H1 (cell line): ENCODE results near the gene PHYH. TPM values are rescaled to one million over a fixed set of nuclear protein-coding genes. Genes with fewer than 3 reads are reported as not detected.

ENCODE experiments used
- polyA plus RNA-seq, 7 experiments: library from polyadenylated mRNA; depleted of rRNA in 3 of 7; stranded (reverse) in 5 of 7; unstranded in 2 of 7; fragments of >200 nt in 5 of 7; fragments of 200-250 nt in 2 of 7; gene quantifications; 1 replicate in 5 of 7; 2 replicates in 1 of 7; 4 replicates in 1 of 7; pipeline versions ENCODE4 v1.2.1 to v1.2.3, GENCODE V29; 2011 to 2013; ENCODE audit warnings: missing spikeins in 2 of 7, mixed read lengths in 2 of 7
- total RNA-seq: library from RNA; stranded (reverse); fragmentation: NEBNext Ultra II Directional; extraction: Animal tissue kit (Norgen Biotek cat#: 25700); gene quantifications from 2 replicates; pipeline ENCODE4 v1.2.1, GENCODE V29; 2021

The PHYH gene
- total and polyA plus RNA-seq, 2 of the 8 experiments (the other 6 are each of a cell fraction or from before 2014, with no cell fraction given): 22.0 to 22.7 TPM

Other genes with a start within 250 kb of the PHYH start
- gene OPTN, start 199.9 kb downstream of the PHYH start, total RNA-seq: 17.7 and 20.1 TPM in 2 replicates
- gene OPTN, start 199.9 kb downstream of the PHYH start, polyA plus RNA-seq (2011; rRNA removed): 4.8 and 7.2 TPM in 2 replicates
- gene MCM10, start 138.5 kb downstream of the PHYH start, total RNA-seq: 59.0 and 60.3 TPM in 2 replicates
- gene MCM10, start 138.5 kb downstream of the PHYH start, polyA plus RNA-seq (2011; rRNA removed): 6.8 and 9.8 TPM in 2 replicates
- gene UCMA, start 65.7 kb downstream of the PHYH start, total RNA-seq: 4.1 and 4.6 TPM in 2 replicates
- gene UCMA, start 65.7 kb downstream of the PHYH start, polyA plus RNA-seq (2011; rRNA removed): 1.2 and 1.8 TPM in 2 replicates
- gene SEPHS1, start 48.2 kb upstream of the PHYH start, total RNA-seq: 633 and 683 TPM in 2 replicates
- 226 and 270 TPM in 2 replicates for gene SEPHS1, start 48.2 kb upstream of the PHYH start, polyA plus RNA-seq (2011; rRNA removed)
- gene BEND7, start 228.9 kb upstream of the PHYH start, total RNA-seq: 5.9 and 8.2 TPM in 2 replicates
- gene BEND7, start 228.9 kb upstream of the PHYH start, polyA plus RNA-seq (2011; rRNA removed): 1.8 and 1.9 TPM in 2 replicates